Thyroid gland (tissue), 4 donors: ENCODE results near the gene LRRTM1. TPM values are rescaled to one million over a fixed set of nuclear protein-coding genes. Genes with fewer than 3 reads are reported as not detected.

ENCODE experiments used
- DNase-seq, 2 donors: peaks; one replicate each; pipeline ENCODE4 v3.0.0-alpha.2; 2019
- H3K27ac ChIP-seq, 3 donors: fragments of 200-600 bp; sonication (generic); 1 replicate in 2 of 3; 2 replicates in 1 of 3; pipeline ENCODE4 v1.5.1; 2016 to 2019; ENCODE audit warnings: mild to moderate bottlenecking in 1 of 3, moderate library complexity in 1 of 3
- H3K27me3 ChIP-seq: fragments of 200-600 bp; sonication (generic); one replicate; pipeline ENCODE4 v1.5.1; 2019
- H3K36me3 ChIP-seq, 2 donors: fragments of 200-600 bp; sonication (generic); one replicate each; pipeline ENCODE4 v1.5.1; 2016 to 2019
- H3K4me1 ChIP-seq, 2 donors: fragments of 200-600 bp; sonication (generic); one replicate each; pipeline ENCODE4 v1.5.1; 2017 to 2019
- H3K4me3 ChIP-seq, 3 donors: fragments of 200-600 bp; sonication (generic); replicated peaks in 1 of 3; 1 replicate in 2 of 3; 2 replicates in 1 of 3; pipeline ENCODE4 v1.5.1; 2016; ENCODE audit warnings: mild to moderate bottlenecking in 1 of 3
- H3K9me3 ChIP-seq: fragments of 200-600 bp; sonication (generic); one replicate; pipeline ENCODE4 v1.5.1; 2017
- CTCF ChIP-seq, 6 experiments: fragments of 200-600 bp in 3 of 6; fragments of 450-650 bp in 3 of 6; sonication (generic) in 3 of 6; IDR thresholded peaks; one replicate each; pipeline ENCODE4 v1.5.1; 2016 to 2019; ENCODE audit warnings: antibody characterized with exemption in 6 of 6, mild to moderate bottlenecking in 2 of 6, inconsistent platforms in 1 of 6, moderate library complexity in 1 of 6
- POLR2A ChIP-seq, 2 donors: fragments of 450-650 bp; IDR thresholded peaks; one replicate each; pipeline ENCODE4 v1.6.1; 2017; ENCODE audit warnings: antibody characterized with exemption in 2 of 2, mild to moderate bottlenecking in 2 of 2, moderate library complexity in 1 of 2
- WGBS, 2 donors: methylation state at CpG; one replicate each; pipeline ENCODE4 v1.1.5; 2017; 5-methylcytosine and 5-hydroxymethylcytosine counted together
- intact Hi-C: fragments of 100-400 bp; cut with DNase I; formaldehyde crosslinking; loops from one replicate; pipeline ENCODE4 v1.15.1; 2023
- total RNA-seq, 4 donors: library from RNA; depleted of rRNA; stranded (reverse); fragments of >200 nt; gene quantifications; one replicate each; pipeline ENCODE4 v1.2.3, GENCODE V29; 2016

LRRTM1 gene
- 1 to 10 TPM in 2 of 4 donors, not detected in 2; 1.2 to 1.5 TPM for total RNA-seq

DNA sequence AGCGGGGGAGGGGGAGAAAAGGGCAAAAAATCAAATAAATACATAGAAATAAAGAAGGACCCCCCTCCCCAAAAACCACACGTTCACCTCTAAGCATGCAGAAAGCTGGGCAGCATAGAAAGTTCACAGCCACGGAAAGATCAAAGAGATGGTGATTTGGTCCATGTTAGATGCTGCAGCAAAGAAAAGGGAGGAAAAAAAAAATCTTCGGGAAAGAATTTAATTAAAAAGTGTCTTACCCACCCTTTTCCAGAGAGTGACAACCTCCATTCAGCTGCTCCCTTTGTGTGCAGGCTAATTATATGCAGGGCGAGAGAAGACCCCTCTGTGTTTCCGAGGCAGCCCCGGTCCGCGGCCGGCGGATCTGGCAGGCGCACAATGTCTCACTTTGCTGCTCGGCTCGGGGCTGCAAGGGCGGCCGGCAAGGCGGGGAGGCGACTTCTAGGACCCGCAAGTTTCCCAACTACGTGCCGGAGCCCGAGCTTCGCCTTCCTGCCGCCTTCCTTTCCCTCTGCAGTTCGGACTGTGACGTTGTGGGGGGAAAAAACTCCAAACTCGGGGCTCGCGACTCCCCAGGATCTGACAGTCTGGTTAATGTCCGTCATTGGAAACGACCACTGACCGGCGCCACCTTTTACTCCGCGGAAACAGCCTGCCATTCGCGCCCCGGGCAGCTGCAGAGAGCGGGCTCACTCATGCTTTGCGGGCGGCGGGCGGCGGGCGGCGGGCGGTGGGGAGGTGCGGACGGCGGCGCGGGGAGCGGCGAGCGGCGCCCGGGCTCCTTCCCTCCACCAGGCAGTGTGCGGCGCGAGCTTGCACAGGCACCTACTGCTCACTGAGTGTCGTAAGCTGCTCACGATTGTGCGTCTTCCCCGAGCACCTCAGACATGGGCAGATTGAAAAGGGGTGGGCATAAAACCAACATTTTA lies at the start of gene LRRTM1:
Gene LRRTM1 (minus strand): TSS at position 844 of the 929 bp plus-strand sequence. CDS start 933 bp downstream, outside the sequence.
- Histone ChIP-seq H3K4me3 (peak within 1 kb of the TSS in 2 of 3 donors; percentile 18 to 27), H3K27me3 (no peaks in the 10 kb centered on the region), H3K4me1 (peaks cover 8 to 21% of the 10 kb centered on the region in 2 donors), H3K36me3 (no peaks in the 10 kb centered on the region), H3K9me3 (no peaks in the 10 kb centered on the region), H3K27ac (no peak within 1 kb of the TSS)
- 0 to 1% methylated on average over 35 to 64 of the region's 64 CpGs for WGBS, 2 donors
- TF ChIP-seq CTCF (IDR thresholded peaks at IDR 0.05) (no peak), POLR2A (IDR thresholded peaks at IDR 0.05) (no peak)
- peak; percentile 29 to 40 for DNase-seq
- intact Hi-C loops: no loop called here

- TF ChIP-seq POLR2A (IDR thresholded peaks at IDR 0.05) (no peak), CTCF (IDR thresholded peaks at IDR 0.05) (no peak)
- no peak for DNase-seq
Observed at GRCh38 chr2:80351231-80351630, 46.7 kb upstream of the LRRTM1 start.

DNA sequence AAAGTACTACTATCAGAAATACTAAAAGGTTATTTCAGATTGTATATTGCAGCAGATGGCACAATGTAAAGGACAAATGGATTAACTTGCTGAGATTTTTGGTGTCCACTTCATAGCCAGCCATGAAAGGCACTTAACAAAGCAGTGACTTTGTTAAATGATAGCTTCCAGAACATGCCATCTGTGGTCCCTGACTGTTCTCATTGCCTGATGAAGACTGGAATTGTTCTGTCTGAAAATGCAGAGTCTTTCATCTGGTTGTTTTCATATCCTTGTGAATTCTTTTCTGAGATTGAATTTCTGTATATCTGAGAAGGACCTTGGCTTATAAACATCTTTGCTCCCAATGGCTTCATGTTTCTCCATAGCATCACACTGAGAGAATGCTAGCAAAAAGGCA lies 44.4 kb upstream of the LRRTM1 start:
- Histone ChIP-seq H3K9me3 (no peaks in the 10 kb centered on the region), H3K4me1 (no peaks in the 10 kb centered on the region), H3K27me3 (no peaks in the 10 kb centered on the region), H3K27ac (no peak overlapping the region), H3K36me3 (no peaks in the 10 kb centered on the region), H3K4me3 (no peak overlapping the region)
- intact Hi-C loops: no loop called here
- no peak for DNase-seq
- TF ChIP-seq CTCF (IDR thresholded peaks at IDR 0.05): no peak
- no peak for TF ChIP-seq POLR2A (IDR thresholded peaks at IDR 0.05)

More at GRCh38 chr2:80351231-80351630, 46.7 kb upstream of the LRRTM1 start:
- no peak overlapping the region for H3K4me3 ChIP-seq
- no peaks in the 10 kb centered on the region for H3K36me3 ChIP-seq
- no peak overlapping the region for H3K27ac ChIP-seq
- no peaks in the 10 kb centered on the region for H3K9me3 ChIP-seq
- no peaks in the 10 kb centered on the region for H3K27me3 ChIP-seq
- intact Hi-C loops: no loop called here
- WGBS, 2 donors: 86 to 93% methylated on average over 3 of the region's 3 CpGs
- no peaks in the 10 kb centered on the region for H3K4me1 ChIP-seq

DNA sequence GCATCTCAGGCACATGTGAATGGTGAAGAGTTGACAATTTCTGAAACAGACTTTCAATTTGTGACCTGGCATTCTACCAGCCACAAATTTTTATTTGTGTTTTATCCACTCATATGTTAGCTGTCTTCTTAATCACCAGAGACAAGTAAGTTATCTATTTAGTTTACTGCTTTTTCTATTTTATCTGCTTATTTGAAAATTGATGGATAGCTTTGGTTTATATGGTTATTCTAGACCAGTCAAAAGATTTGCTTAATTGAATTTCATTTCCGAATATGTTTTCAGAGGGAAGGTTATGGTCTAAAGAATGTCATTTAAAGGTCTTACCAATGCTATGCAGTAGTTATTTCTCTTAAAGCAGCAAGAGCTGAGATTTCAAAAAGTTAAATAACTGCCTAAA lies 43.5 kb upstream of the LRRTM1 start:
- H3K27ac ChIP-seq: no peak overlapping the region

More for the DNA sequence above, 43.5 kb upstream of the LRRTM1 start:
- 76 to 88% methylated on average over 1 of the region's 1 CpG for WGBS, 2 donors
- intact Hi-C loops: no loop called here
- Histone ChIP-seq H3K4me3 (no peak overlapping the region), H3K9me3 (no peaks in the 10 kb centered on the region), H3K4me1 (no peaks in the 10 kb centered on the region), H3K27me3 (no peaks in the 10 kb centered on the region), H3K36me3 (no peaks in the 10 kb centered on the region)
- no peak for TF ChIP-seq POLR2A (IDR thresholded peaks at IDR 0.05)
- TF ChIP-seq CTCF (IDR thresholded peaks at IDR 0.05): no peak
- no peak for DNase-seq
